ENCODE data around the gene SPON2. TPM values are rescaled to one million over a fixed set of nuclear protein-coding genes. Genes with fewer than 3 reads are reported as not detected.

Gene SPON2
- total RNA-seq, 1 donor from 2014 or later = 3.4 TPM

DNA sequence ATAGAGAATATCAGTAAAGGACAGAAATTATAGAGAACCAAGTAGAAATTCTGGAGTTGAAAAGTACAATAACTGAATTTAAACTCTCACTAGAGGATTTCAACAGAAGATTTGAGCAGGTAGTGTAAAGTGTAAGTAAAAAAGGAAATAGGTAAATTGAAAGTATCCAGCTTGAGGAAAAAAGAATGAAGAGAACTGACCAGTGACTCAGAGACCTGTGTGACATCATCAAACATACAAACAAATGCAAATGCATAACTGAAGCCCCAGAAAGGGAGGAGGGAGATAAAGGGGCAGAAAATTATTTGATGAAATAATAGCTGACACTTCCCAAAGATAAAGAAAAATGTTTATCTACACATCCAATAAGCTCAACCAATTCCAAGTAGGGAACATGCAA, 8.3 kb upstream of the SPON2 start:
- no peak overlapping the region for H3K27ac Mint-ChIP-seq
- TF ChIP-seq, protein P1, sequence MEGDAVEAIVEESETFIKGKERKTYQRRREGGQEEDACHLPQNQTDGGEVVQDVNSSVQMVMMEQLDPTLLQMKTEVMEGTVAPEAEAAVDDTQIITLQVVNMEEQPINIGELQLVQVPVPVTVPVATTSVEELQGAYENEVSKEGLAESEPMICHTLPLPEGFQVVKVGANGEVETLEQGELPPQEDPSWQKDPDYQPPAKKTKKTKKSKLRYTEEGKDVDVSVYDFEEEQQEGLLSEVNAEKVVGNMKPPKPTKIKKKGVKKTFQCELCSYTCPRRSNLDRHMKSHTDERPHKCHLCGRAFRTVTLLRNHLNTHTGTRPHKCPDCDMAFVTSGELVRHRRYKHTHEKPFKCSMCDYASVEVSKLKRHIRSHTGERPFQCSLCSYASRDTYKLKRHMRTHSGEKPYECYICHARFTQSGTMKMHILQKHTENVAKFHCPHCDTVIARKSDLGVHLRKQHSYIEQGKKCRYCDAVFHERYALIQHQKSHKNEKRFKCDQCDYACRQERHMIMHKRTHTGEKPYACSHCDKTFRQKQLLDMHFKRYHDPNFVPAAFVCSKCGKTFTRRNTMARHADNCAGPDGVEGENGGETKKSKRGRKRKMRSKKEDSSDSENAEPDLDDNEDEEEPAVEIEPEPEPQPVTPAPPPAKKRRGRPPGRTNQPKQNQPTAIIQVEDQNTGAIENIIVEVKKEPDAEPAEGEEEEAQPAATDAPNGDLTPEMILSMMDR (IDR thresholded peaks at IDR 0.05) = no peak
- ATAC-seq (ENCODE audit: low read depth) (no peak), DNase-seq (no peak)
- H3K9me3 Mint-ChIP-seq = peaks cover 13% of the 10 kb centered on the region
- H3K36me3 Mint-ChIP-seq (ENCODE audit: low read depth) = peaks cover 5% of the 10 kb centered on the region
- intact Hi-C loops (cut with micrococcal nuclease) = no loop called here
- H3K4me1 Mint-ChIP-seq = peaks cover 23% of the 10 kb centered on the region
- no peaks in the 10 kb centered on the region for H3K27me3 Mint-ChIP-seq
- CTCF ChIA-PET = no interaction called here
- POLR2A ChIA-PET = no interaction called here
- no peak overlapping the region for H3K4me3 Mint-ChIP-seq

DNA sequence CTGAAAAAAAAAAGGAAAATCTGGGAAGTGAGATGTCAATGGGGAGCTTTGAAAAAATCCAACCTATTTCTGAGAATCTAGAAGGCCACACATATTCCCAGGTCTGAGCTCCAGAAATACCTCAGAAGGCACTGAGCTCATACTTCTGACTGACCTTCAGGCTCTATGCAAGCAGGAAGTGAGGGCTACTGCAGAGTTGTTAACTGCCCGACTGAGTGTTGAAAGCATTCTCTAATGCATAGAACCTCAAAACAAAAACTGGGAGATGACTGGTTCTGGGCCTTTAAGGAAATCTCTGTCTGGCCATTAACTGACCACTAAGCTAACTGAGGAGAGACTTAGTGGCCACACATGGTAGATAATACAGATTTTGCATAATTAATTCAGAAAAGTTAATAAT, 7.6 kb upstream of the SPON2 start:
- no peak overlapping the region for H3K4me3 Mint-ChIP-seq
- peaks cover 5% of the 10 kb centered on the region for H3K36me3 Mint-ChIP-seq (ENCODE audit: low read depth)
- H3K9me3 Mint-ChIP-seq = peaks cover 13% of the 10 kb centered on the region
- DNase-seq (no peak), ATAC-seq (ENCODE audit: low read depth) (no peak)
- no peak overlapping the region for H3K27ac Mint-ChIP-seq
- TF ChIP-seq, protein P1 (IDR thresholded peaks at IDR 0.05) = no peak
- H3K4me1 Mint-ChIP-seq = peaks cover 21% of the 10 kb centered on the region
- intact Hi-C loops (cut with micrococcal nuclease) = no loop called here
- ChIA-PET CTCF (no interaction called here), POLR2A (interaction anchor here (0.6 kb wide), 1 partner anchor 104 kb away, joined by 3 read pairs; no protein-coding TSS in a partner anchor)
- H3K27me3 Mint-ChIP-seq = no peaks in the 10 kb centered on the region

DNA sequence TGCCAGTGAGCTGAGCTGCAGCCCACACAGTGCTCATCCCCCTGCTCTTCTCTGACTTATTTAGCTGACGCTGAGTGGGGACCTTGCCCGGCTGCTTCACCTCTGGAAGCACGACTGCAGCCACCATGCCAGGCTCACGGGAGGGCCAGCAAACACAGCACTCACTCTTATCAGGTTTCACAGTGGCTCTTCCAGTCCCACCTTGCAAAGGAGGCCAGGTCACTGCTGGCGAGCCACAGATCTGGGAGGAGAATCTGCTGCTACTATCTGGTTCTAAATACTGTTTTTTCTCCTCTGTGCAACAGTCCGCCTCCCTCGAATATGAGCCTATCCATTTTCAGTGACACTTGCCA, 6.7 kb upstream of the SPON2 start:
- Mint-ChIP-seq H3K27me3 (no peaks in the 10 kb centered on the region), H3K36me3 (ENCODE audit: low read depth) (peaks cover 5% of the 10 kb centered on the region), H3K4me1 (peaks cover 12% of the 10 kb centered on the region), H3K4me3 (no peak overlapping the region), H3K9me3 (peaks cover 13% of the 10 kb centered on the region), H3K27ac (no peak overlapping the region)
- DNase-seq = no peak
- intact Hi-C loops (cut with micrococcal nuclease) = no loop called here
- ChIA-PET CTCF (no interaction called here), POLR2A (no interaction called here)
- TF ChIP-seq, protein P1 (IDR thresholded peaks at IDR 0.05) = no peak
- no peak for ATAC-seq (ENCODE audit: low read depth)

DNA sequence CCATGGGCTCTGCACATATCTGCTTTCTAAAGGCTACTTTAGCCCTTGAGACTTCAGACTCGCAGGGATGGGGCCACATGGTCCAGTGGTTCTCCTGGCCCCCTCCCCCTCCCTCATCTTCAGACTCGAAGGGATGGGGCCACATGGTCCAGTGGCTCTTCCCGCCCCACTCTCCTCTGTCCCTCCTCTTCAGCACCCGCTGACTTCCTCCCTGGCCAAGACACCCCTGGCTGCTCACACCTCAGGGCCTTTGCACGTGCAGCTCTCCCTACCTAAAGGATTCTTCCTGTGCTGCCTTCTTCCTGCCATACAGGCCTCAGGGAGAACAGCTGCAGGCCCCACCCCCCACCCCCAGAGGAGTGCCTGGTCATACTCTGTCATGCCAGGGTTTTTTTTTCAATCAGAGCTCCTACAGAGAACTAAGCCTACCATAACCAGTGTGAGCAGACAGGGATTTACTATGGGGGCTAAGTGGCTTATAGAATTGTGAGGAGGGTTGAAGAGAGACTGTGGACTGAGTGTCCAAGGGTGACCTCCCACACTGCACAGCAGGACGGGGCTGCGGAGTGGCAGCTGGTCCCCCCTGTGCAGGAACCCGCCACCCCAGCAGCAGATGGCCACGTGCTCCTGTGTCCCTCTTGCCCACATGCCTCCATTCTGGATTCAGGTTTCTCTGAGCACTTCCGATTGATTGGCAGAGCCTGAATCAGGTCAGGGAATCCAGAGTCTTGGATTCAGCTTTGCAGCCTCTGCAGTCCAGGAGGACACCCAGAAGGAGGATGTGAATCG, 6.1 kb upstream of the SPON2 start:
- H3K4me1 Mint-ChIP-seq = peaks cover 6% of the 10 kb centered on the region
- H3K4me3 Mint-ChIP-seq = no peak overlapping the region
- CTCF ChIA-PET = interaction anchor here (0.6 kb wide), 1 partner anchor 537 kb away, joined by 3 read pairs; no protein-coding TSS in a partner anchor

More for the DNA sequence above, 6.1 kb upstream of the SPON2 start:
- intact Hi-C loops (cut with micrococcal nuclease) = no loop called here
- H3K27ac Mint-ChIP-seq = no peak overlapping the region
- no peak for DNase-seq
- TF ChIP-seq, protein P1 (IDR thresholded peaks at IDR 0.05) = no peak
- no peaks in the 10 kb centered on the region for H3K27me3 Mint-ChIP-seq
- H3K36me3 Mint-ChIP-seq (ENCODE audit: low read depth) = peaks cover 5% of the 10 kb centered on the region
- POLR2A ChIA-PET = no interaction called here
- ATAC-seq (ENCODE audit: low read depth) = no peak
- peaks cover 13% of the 10 kb centered on the region for H3K9me3 Mint-ChIP-seq

Data from activated B cell treated with CpG ODN at 0.5 μM for 24 hours (primary cell).